Measurements from ENCODE around the gene LMF1.
A peak's percentile ranks its signal among the peaks of the same experiment; 100 is the strongest.

Gene LMF1

GRCh38 chr16:1005286-1005685 lies 34.5 kb upstream of the LMF1 start:
- H3K4me3 ChIP-seq (ENCODE audit: low read depth, low read length), result no peak overlapping the region
- no peak for DNase-seq (ENCODE audit: low read depth)
- TF ChIP-seq MAX (IDR thresholded peaks at IDR 0.05; ENCODE audit: low read depth, low read length) (no peak), MYC (IDR thresholded peaks at IDR 0.05; ENCODE audit: low read depth, low read length) (no peak), CTCF (IDR thresholded peaks at IDR 0.05; ENCODE audit: low read depth, low read length) (no peak), POLR2A (IDR thresholded peaks at IDR 0.05; ENCODE audit: extremely low read depth, insufficient read length) (no peak)

- no peak for TF ChIP-seq CTCF (IDR thresholded peaks at IDR 0.05; ENCODE audit: low read depth, low read length)
- no peak for TF ChIP-seq MYC (IDR thresholded peaks at IDR 0.05; ENCODE audit: low read depth, low read length)
- no peak for TF ChIP-seq MAX (IDR thresholded peaks at IDR 0.05; ENCODE audit: low read depth, low read length)
- TF ChIP-seq POLR2A (IDR thresholded peaks at IDR 0.05; ENCODE audit: extremely low read depth, insufficient read length), result no peak
- DNase-seq (ENCODE audit: low read depth), result no peak
- no peak overlapping the region for H3K4me3 ChIP-seq (ENCODE audit: low read depth, low read length)
These were observed 32.9 kb upstream of the LMF1 start for GRCh38 chr16:1003391-1004347.

- DNase-seq (ENCODE audit: low read depth), result peak; percentile 61
- TF ChIP-seq POLR2A (IDR thresholded peaks at IDR 0.05; ENCODE audit: extremely low read depth, insufficient read length) (no peak), MYC (IDR thresholded peaks at IDR 0.05; ENCODE audit: low read depth, low read length) (no peak), MAX (IDR thresholded peaks at IDR 0.05; ENCODE audit: low read depth, low read length) (0 out of 2 replicates have a peak, but pooled peaks have one; percentile 15), CTCF (IDR thresholded peaks at IDR 0.05; ENCODE audit: low read depth, low read length) (no peak)
These were observed 31.8 kb upstream of the LMF1 start for GRCh38 chr16:1002399-1003166.

GRCh38 chr16:1001096-1001495 lies 30.3 kb upstream of the LMF1 start:
- TF ChIP-seq POLR2A (IDR thresholded peaks at IDR 0.05; ENCODE audit: extremely low read depth, insufficient read length) (no peak), MYC (IDR thresholded peaks at IDR 0.05; ENCODE audit: low read depth, low read length) (no peak), CTCF (IDR thresholded peaks at IDR 0.05; ENCODE audit: low read depth, low read length) (no peak), MAX (IDR thresholded peaks at IDR 0.05; ENCODE audit: low read depth, low read length) (no peak)
- no peak for DNase-seq (ENCODE audit: low read depth)
- no peak overlapping the region for H3K4me3 ChIP-seq (ENCODE audit: low read depth, low read length)

More at GRCh38 chr16:1002399-1003166, 31.8 kb upstream of the LMF1 start:
- no peak overlapping the region for H3K4me3 ChIP-seq (ENCODE audit: low read depth, low read length)

GRCh38 chr16:1000608-1001007 lies 29.8 kb upstream of the LMF1 start:
- DNase-seq (ENCODE audit: low read depth), result no peak
- TF ChIP-seq MYC (IDR thresholded peaks at IDR 0.05; ENCODE audit: low read depth, low read length), result no peak
- no peak for TF ChIP-seq CTCF (IDR thresholded peaks at IDR 0.05; ENCODE audit: low read depth, low read length)
- no peak for TF ChIP-seq MAX (IDR thresholded peaks at IDR 0.05; ENCODE audit: low read depth, low read length)
- TF ChIP-seq POLR2A (IDR thresholded peaks at IDR 0.05; ENCODE audit: extremely low read depth, insufficient read length), result no peak
- no peak overlapping the region for H3K4me3 ChIP-seq (ENCODE audit: low read depth, low read length)
